Thoracic aorta endothelial cell (primary cell): ENCODE measurements around the gene GCHFR. TPM values are rescaled to one million over a fixed set of nuclear protein-coding genes. Genes with fewer than 3 reads are reported as not detected.

ENCODE experiments used
- small RNA-seq: library from RNA; depleted of rRNA; stranded (forward); fragments of <200 nt; gene quantifications from one replicate; pipeline ENCODE3, GENCODE V24; 2012
- total RNA-seq: library from RNA; depleted of rRNA; stranded (reverse); fragments of >200 nt; gene quantifications from 2 replicates; pipeline ENCODE4 v1.2.3, GENCODE V29; 2012

GCHFR gene
- total RNA-seq = 4.5 and 7.4 TPM in 2 replicates

GRCh38 chr15:40763801-40764628 lies at the start of gene GCHFR:
Gene GCHFR (plus strand): TSS chr15:40764068. CDS start chr15:40764181, 113 bp downstream.

GRCh38 chr15:40754883-40755811 lies 8.7 kb upstream of the GCHFR start, which contains the start of gene RMDN3:
Gene RMDN3 (minus strand): TSS chr15:40755254. CDS start chr15:40754783, 471 bp downstream.

GRCh38 chr15:40769274-40770146 lies 5.6 kb downstream of the GCHFR start, which contains the start of gene C15orf62:
Gene C15orf62 (plus strand): TSS chr15:40769980. CDS start chr15:40770496, 516 bp downstream.

GRCh38 chr15:40807028-40807887 lies 43.4 kb downstream of the GCHFR start, which contains the start of the genes DNAJC17 and ZFYVE19:
Gene DNAJC17 (minus strand): TSS chr15:40807473. CDS start chr15:40807446, 27 bp downstream.
Gene ZFYVE19 (plus strand): TSS chr15:40807089. CDS start chr15:40807590, 501 bp downstream.

Small RNA genes within 50 kb of the gene (small RNA-seq; reads per million reads assigned to genes)
- not detected for gene SUMO2P15

Other genes with a start within 250 kb of the GCHFR start
- 19.8 and 24.1 TPM in 2 replicates for gene CCDC32, start 199.0 kb upstream of the GCHFR start, total RNA-seq
- 10.0 and 10.6 TPM in 2 replicates for gene RPUSD2, start 194.8 kb upstream of the GCHFR start, total RNA-seq
- 62.6 and 107 TPM in 2 replicates for gene KNL1, start 169.8 kb upstream of the GCHFR start, total RNA-seq
- 10.2 and 12.1 TPM in 2 replicates for gene RAD51, start 68.9 kb upstream of the GCHFR start, total RNA-seq
- 28.3 and 32.8 TPM in 2 replicates for gene RMDN3, start 8.8 kb upstream of the GCHFR start, total RNA-seq
- gene C15orf62, start 5.9 kb downstream of the GCHFR start, total RNA-seq = 0.40 and 1.0 TPM in 2 replicates
- gene ZFYVE19, start 43.0 kb downstream of the GCHFR start, total RNA-seq = 18.5 and 27.3 TPM in 2 replicates
- gene DNAJC17, start 43.4 kb downstream of the GCHFR start, total RNA-seq = 21.8 and 35.0 TPM in 2 replicates
- gene PPP1R14D, start 64.6 kb downstream of the GCHFR start, total RNA-seq = not detected in 2 replicates
- 0.93 and 1.4 TPM in 2 replicates for gene SPINT1, start 80.0 kb downstream of the GCHFR start, total RNA-seq
- not detected in 2 replicates for gene RHOV, start 110.2 kb downstream of the GCHFR start, total RNA-seq
- 38.8 and 42.5 TPM in 2 replicates for gene VPS18, start 130.4 kb downstream of the GCHFR start, total RNA-seq
- gene DLL4, start 165.3 kb downstream of the GCHFR start, total RNA-seq = 33.8 and 72.7 TPM in 2 replicates
- 3.7 and 5.1 TPM in 2 replicates for gene CHAC1, start 189.4 kb downstream of the GCHFR start, total RNA-seq